SKM-1 treated with dmso at 0.1 percent for 144 hours (cell line): ENCODE data around the gene OR8U1.
"Not testable (repeated sequence)": the region's sequence is repeated elsewhere in the genome, so short reads cannot be mapped to it uniquely, and the experiment has no call there.

ENCODE experiments used
- DNase-seq: peaks from one replicate; lab custom pipeline; 2025; ENCODE audit not compliant: unreplicated experiment; lab: John Stamatoyannopoulos, UW

Gene OR8U1

DNA sequence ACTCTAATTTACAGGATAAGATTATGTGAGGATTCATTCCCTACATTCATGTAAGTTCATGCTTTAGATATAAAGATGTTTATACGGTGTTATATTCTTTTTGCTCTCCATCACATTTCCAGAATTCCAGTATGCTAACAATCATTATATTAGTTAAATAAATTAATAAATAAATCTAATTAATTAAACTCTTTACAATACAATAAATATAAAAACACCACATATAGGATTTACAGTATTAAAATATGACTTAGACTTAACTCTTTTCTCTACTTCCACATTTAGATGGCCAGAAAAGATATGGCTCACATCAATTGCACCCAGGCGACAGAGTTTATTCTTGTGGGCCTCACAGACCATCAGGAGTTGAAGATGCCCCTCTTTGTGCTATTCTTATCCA lies at the start of gene OR8U1:
Gene OR8U1, plus strand, starts transcription at position 301 of the 400 bp plus-strand sequence. Its CDS starts 0 bp downstream, at position 301.
- DNase-seq: no peak

DNA sequence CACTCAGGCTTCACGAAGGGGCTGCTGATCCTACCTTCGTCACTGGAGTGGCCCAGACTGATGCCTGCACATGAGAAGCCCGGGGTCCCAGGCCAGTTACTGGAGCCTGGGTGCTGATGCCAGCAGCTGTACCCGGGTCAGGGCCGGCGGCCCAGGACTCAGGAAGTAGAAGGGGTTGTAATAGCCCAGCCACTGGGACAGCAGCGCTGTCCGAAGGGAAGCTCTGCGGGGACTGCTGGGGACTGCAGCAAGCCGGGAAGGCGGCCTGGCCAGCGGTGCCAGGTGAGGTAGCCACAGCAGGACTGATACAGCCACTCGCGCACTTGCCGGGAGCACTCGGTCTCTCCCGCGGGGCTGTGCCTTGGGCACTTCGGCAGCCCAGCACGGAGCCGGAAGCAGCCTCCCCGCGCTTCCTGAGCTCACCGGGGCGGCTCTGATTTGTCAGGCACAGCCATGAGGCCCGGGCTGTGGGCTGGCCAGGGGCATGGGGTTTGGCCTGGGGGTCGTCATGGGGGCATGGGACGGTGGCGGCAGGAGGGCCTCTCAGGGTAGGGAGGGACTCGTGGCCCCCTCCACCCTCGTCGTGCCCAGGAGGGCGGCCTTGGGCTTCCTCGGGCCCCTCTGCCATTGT lies 43.4 kb upstream of the OR8U1 start:
- no peak for DNase-seq

DNA sequence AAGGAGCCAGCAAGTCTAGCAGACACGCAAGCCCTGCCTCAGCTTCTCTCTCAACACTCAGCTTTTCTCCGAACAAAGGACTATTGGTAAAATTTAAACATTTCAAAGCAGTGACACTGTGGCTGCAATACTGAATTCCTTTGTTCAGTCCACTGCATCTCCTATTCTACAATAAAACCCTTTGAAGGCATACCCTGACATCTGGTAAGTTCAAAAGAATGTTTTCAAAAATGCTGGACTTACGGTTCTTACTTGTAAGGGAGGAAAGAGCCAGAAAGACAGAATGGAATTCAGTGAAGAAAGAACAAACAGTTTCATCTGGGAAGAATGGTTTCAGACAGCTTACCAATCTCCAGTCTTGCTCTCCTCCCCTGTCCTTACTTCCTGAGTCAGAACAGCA lies 42.3 kb upstream of the OR8U1 start:
- no peak for DNase-seq

DNA sequence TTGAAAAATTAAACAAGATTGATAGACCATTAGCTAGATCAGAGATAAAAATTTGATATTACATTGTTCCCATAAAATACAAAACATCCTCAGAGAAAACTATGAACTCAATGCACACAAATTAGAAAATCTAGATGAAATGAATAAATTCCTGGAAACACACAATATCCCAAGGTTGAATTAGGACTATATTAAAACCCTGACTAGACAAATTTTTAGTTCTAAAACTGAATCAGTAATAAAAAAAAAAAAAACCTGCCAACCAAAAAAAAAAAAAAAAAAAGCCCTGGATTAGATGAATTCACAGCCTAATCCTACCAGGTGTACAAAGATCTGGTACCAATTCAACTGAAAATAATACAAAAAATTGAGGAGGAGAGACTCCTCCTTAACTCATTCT lies 35.1 kb upstream of the OR8U1 start:
- DNase-seq: no peak

DNA sequence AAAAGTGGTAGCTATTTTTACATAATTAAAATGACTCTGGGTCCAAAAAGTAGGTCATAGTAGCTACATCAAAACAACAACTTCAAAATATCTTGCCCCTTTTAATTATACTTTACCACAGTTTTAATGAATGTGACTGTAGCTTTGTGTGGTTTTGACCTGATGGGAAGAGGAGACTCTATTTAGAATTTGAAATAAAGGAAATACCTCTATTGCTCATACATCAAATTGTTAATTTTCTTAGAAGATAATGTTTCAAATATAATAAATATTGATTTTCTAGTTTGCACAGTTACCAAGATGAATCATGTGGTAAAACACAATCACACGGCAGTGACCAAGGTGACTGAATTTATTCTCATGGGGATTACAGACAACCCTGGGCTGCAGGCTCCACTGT lies 29.7 kb upstream of the OR8U1 start, which contains the start of gene OR8K1:
Gene OR8K1, plus strand, starts transcription at position 301 of the 400 bp plus-strand sequence. Its CDS starts 0 bp downstream, at position 301.
- DNase-seq: no peak

DNA sequence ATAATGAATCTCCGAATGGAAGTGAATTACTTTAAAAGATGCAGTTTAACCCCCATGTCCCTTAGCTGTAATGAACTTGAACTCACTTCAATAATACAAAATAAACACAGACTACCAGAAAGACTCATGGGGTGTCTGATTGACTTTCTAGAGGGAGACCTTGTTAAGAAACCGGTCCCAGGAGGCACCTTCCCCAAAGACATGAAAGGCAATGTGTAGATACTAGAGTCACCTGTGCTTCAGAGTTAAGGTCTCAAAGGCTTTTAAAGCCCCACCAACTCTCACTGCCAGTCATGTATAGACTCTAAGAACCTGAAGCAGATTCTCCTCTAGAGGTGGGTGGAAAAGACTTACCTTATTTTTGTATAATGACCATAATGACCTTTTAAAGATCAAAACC lies 21.4 kb upstream of the OR8U1 start, which contains the start of gene OR8J1:
Gene OR8J1, plus strand, starts transcription at position 301 of the 400 bp plus-strand sequence. CDS start 5,956 bp downstream, outside the sequence.
- DNase-seq: no peak

DNA sequence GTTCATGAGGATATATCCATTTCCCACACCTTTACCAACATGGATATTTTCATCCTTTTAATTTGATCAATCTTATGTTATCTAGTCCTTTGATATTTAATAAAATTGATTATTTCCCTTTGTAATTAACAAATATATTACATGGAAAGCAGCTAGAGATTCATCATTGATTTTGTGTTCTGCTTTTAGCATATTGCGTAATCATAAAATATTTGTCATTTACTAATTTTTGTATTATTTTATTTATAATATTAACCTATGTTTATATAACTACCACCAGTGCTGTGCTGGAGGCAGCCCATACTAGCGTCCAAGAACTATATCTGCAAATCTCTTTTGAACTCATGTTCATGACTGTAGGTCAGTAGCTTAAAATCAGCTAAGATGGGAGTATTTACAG lies 4.7 kb downstream of the OR8U1 start:
- DNase-seq: no peak

DNA sequence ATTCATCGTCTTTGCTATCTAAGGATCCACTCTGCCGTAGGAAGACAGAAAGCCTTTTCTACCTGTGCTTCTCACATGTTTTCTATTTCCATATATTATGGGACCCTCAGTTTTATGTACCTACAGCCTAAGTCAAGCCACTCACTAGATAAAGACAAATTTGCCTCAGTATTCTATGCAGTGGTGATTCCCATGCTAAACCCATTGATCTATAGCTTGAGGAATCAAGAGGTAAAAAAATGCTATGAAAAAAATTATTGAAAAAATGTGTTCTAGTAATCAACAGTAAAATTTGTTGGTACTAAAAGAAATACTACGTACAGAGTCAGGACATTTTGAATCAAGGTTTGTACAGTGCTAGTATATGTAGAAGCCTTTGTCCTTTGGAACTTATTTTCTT lies 19.0 kb downstream of the OR8U1 start:
- no peak for DNase-seq

DNA sequence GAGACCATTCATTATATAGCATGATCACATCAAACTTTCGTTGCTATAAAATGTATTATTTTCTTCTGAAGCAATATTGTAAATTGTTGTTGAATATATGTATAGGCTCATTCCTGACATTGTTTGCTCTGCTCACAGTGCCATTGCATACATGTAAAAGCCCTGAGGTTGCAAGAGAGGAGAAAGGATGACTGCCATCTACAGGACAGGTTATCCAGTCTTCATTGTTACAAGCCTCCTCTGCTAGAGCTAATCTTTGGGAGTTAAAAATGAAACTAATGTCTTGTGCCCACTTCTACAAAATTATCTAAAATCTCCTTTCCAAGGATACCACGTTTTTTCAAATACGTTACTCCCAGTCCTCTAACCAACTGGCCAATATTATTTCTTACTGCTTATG lies 20.6 kb downstream of the OR8U1 start:
- DNase-seq: no peak

DNA sequence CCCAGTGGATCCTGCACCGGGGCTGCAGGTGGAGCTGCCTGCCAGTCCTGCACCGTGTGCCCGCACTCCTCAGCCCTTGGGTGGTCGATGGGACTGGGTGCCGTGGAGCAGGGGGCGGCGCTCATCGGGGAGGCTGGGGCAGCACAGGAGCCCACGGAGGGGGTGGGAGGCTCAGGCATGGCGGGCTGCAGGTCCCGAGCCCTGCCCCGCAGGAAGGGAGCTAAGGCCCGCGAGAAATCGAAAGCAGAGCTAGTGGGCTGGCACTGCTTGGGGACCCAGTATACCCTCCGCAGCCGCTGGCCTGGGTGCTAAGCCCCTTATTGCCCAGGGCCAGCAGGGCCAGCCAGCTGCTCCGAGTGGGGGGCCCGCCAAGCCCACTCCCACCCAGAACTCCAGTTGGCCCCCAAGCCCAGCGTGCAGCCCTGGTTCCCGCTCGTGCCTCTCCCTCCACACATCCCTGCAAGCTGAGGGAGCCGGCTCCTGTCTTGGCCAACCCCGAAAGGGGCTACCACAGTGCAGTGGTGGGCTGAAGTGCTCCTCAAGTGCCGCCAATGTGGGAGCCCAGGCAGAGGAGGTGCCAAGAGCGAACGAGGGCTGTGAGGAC lies 26.5 kb downstream of the OR8U1 start:
- DNase-seq: not testable (repeated sequence)

DNA sequence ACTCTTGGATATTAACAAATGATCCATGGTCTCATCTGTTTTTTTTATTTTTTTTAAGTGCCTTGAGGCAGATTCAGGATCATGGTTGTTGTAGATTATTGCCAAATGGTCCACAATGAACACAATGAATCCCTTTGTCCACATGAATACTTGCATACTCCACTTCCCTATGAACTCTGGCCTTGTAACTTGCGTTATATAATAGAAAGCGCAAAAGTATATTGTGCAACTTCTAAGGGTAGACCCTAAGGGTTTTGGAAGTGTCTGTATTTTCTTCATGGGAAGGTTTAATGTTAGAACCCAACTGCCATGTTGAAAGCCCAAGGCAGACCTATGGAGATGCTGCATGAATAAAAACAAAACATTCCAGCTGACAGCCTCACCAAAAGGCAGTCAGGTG lies 29.0 kb downstream of the OR8U1 start:
- DNase-seq: no peak

DNA sequence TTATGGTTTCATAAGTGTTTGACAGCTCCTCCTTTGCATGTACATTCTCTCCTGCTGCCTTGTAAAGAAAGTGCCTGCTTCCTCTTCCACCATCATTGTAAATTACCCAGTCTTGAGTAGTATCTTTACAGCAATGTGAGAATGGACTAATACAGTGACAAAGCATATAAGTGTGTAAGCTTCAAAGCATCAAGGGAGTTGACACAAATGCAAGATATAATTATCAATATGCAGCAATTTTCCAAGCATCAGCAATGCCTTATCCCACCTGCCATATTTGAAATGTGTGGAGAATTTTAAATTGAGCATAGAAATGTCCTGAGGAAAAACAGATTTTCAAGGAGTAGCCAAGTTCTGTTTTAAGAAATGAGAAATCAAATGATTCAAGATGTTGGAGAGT lies 35.4 kb downstream of the OR8U1 start:
- DNase-seq: no peak

DNA sequence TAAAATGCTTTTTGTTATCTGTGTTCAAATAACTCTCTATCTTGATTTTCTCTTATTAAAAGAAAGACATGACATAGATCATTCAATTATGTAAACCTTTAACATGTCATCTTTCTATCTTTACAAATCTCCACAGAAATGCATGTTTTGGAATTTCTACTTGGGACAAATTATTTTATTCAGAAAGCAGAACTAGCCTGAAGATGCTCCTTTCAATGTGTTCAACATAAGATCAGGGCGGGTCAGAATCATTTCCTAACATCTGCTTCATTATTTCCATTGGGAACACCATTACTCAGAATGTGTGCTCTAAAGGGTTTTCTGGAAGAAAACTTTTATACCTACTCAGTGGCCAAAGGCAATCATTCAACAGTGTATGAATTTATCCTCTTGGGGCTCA lies 37.0 kb downstream of the OR8U1 start, which contains the start of gene OR5AL1:
Gene OR5AL1, plus strand, starts transcription at position 301 of the 400 bp plus-strand sequence.
- DNase-seq: no peak
